SK-N-SH (cell line): ENCODE measurements around the gene IPCEF1. TPM values are rescaled to one million over a fixed set of nuclear protein-coding genes. Genes with fewer than 3 reads are reported as not detected.

Source experiments
- CTCF ChIA-PET: fragments of 300-600, 350-600 bp; formaldehyde crosslinking; extraction: SDS; loops from one replicate; lab custom pipeline; 2021; lab: Yijun Ruan, JAX
- POLR2A ChIA-PET: fragments of 350-600 bp; sonication (Branson Sonifier 250); formaldehyde crosslinking; extraction: SDS; loops from one replicate; lab custom pipeline; 2020; ENCODE audit warnings: antibody characterized with exemption, inconsistent platforms; lab: Yijun Ruan, JAX
- DNase-seq: peaks from one replicate; pipeline ENCODE4 v3.0.0; 2012
- H2AFZ ChIP-seq: fragments of 200-600 bp; sonication (generic); 2 replicates; pipeline ENCODE4 v1.8.1; 2016; ENCODE audit warnings: antibody characterized with exemption, mild to moderate bottlenecking, low read depth
- H3F3A ChIP-seq: fragments of 200-600 bp; sonication (generic); replicated peaks from 2 replicates; pipeline ENCODE3; 2016; ENCODE audit warnings: antibody characterized with exemption, mild to moderate bottlenecking; ENCODE audit not compliant: insufficient read depth
- H3K27ac ChIP-seq, 2 experiments: fragments of 200-500 bp in 1 of 2; fragments of 200-600 bp in 1 of 2; sonication (Bioruptor generic) in 1 of 2; sonication (generic), shearing (Covaris generic) in 1 of 2; 2 replicates each; pipeline versions ENCODE4 v1.5.1 to v1.6.1; 2014 to 2016; ENCODE audit warnings: low read depth in 2 of 2, inconsistent platforms in 1 of 2, low read length in 1 of 2, mild to moderate bottlenecking in 1 of 2, mixed read lengths in 1 of 2
- H3K27me3 ChIP-seq: fragments of 200-600 bp; sonication (generic), shearing (Covaris generic); 2 replicates; pipeline ENCODE4 v1.6.1; 2016; ENCODE audit warnings: mixed run types; ENCODE audit not compliant: insufficient read depth
- H3K36me3 ChIP-seq, 2 experiments: fragments of 200-500 bp in 1 of 2; fragments of 200-600 bp in 1 of 2; sonication (Bioruptor generic) in 1 of 2; sonication (generic) in 1 of 2; replicated peaks in 1 of 2; 2 replicates each; pipeline versions ENCODE3 to v1.5.1; 2014 to 2016; ENCODE audit warnings: low read length in 1 of 2, mild to moderate bottlenecking in 1 of 2; ENCODE audit not compliant: insufficient read depth in 2 of 2, control insufficient read depth in 1 of 2
- H3K4me1 ChIP-seq, 2 experiments: fragments of 200-500 bp in 1 of 2; fragments of 200-600 bp in 1 of 2; sonication (Bioruptor generic) in 1 of 2; sonication (generic), shearing (Covaris generic) in 1 of 2; 2 replicates each; pipeline versions ENCODE4 v1.5.1 to v1.6.1; 2014 to 2016; ENCODE audit warnings: low read depth in 1 of 2, low read length in 1 of 2, mixed run types in 1 of 2; ENCODE audit not compliant: insufficient read depth in 2 of 2, control insufficient read depth in 1 of 2
- H3K4me2 ChIP-seq: fragments of 200-600 bp; sonication (generic), shearing (Covaris generic); 2 replicates; pipeline ENCODE4 v1.6.1; 2017; ENCODE audit warnings: mixed run types
- H3K4me3 ChIP-seq, 2 experiments: fragments of 200-500 bp in 1 of 2; fragments of 200-600 bp in 1 of 2; sonication (Bioruptor generic) in 1 of 2; sonication (generic), shearing (Covaris generic) in 1 of 2; 2 replicates each; pipeline versions ENCODE4 v1.5.1 to v1.8.1; 2014 to 2016; ENCODE audit warnings: low read depth in 2 of 2, inconsistent platforms in 1 of 2, low read length in 1 of 2, mild to moderate bottlenecking in 1 of 2, mixed read lengths in 1 of 2, moderate library complexity in 1 of 2
- H3K79me2 ChIP-seq: fragments of 200-600 bp; sonication (generic); 2 replicates; pipeline ENCODE4 v1.8.1; 2017; ENCODE audit warnings: mild to moderate bottlenecking; ENCODE audit not compliant: insufficient read depth
- H3K9ac ChIP-seq: fragments of 200-600 bp; sonication (generic); 2 replicates; pipeline ENCODE4 v1.6.1; 2017; ENCODE audit warnings: mixed run types
- H3K9me2 ChIP-seq: fragments of 200-600 bp; sonication (generic); 2 replicates; pipeline ENCODE4 v1.6.1; 2017; ENCODE audit warnings: mixed run types
- H3K9me3 ChIP-seq: fragments of 200-600 bp; sonication (generic); 2 replicates; pipeline ENCODE4 v1.6.1; 2017; ENCODE audit warnings: mixed run types, mild to moderate bottlenecking, moderate library complexity
- H4K20me1 ChIP-seq: fragments of 200-600 bp; sonication (generic); 2 replicates; pipeline ENCODE4 v1.6.1; 2017; ENCODE audit warnings: mild to moderate bottlenecking, mixed run types; ENCODE audit not compliant: insufficient read depth
- EP300 ChIP-seq, 2 experiments: IDR thresholded peaks; 2 replicates each; pipeline versions ENCODE4 v1.4.0 to v1.6.1; 2012; ENCODE audit warnings: borderline replicate concordance in 1 of 2, low read depth in 1 of 2, low read length in 1 of 2
- EZH2phosphoT487 ChIP-seq: fragments of 200-600 bp; sonication (generic); IDR thresholded peaks from 2 replicates; pipeline ENCODE4 v1.6.1; 2017; ENCODE audit warnings: low read depth, mixed run types, mild to moderate bottlenecking, antibody characterized with exemption, moderate library complexity, borderline replicate concordance
- FOSL2 ChIP-seq: IDR thresholded peaks from 2 replicates; pipeline ENCODE4 v1.4.0; 2012; ENCODE audit warnings: low read depth, mild to moderate bottlenecking, moderate library complexity, borderline replicate concordance
- FOXJ3 ChIP-seq: sonication (generic); formaldehyde crosslinking; IDR thresholded peaks from 2 replicates; pipeline ENCODE4 v1.5.1; 2020; ENCODE audit warnings: mild to moderate bottlenecking, missing genetic modification reagents
- GABPA ChIP-seq: IDR thresholded peaks from 2 replicates; pipeline ENCODE4 v1.4.0; 2012; ENCODE audit warnings: low read depth, mild to moderate bottlenecking
- MEF2A ChIP-seq: IDR thresholded peaks from 2 replicates; pipeline ENCODE4 v1.4.0; 2012; ENCODE audit warnings: low read depth, borderline replicate concordance
- MXI1 ChIP-seq: IDR thresholded peaks from 2 replicates; pipeline ENCODE4 v1.6.1; 2012; ENCODE audit warnings: mild to moderate bottlenecking, low read depth, low read length, improper control_type of control experiment
- POLR2AphosphoS5 ChIP-seq: IDR thresholded peaks from 2 replicates; pipeline ENCODE4 v1.6.1; 2012; ENCODE audit warnings: low read depth, low read length
- RCOR1 ChIP-seq: fragments of 150-350 bp; IDR thresholded peaks from 2 replicates; pipeline ENCODE4 v1.6.1; 2017; ENCODE audit warnings: antibody characterized with exemption, low read length
- RFX5 ChIP-seq: IDR thresholded peaks from 2 replicates; pipeline ENCODE4 v1.6.1; 2012; ENCODE audit warnings: mild to moderate bottlenecking, improper control_type of control experiment, low read length
- SIN3A ChIP-seq: IDR thresholded peaks from 2 replicates; pipeline ENCODE4 v1.6.1; 2012; ENCODE audit warnings: low read depth, mild to moderate bottlenecking, low read length, moderate library complexity, borderline replicate concordance
- SMC3 ChIP-seq: IDR thresholded peaks from 2 replicates; pipeline ENCODE4 v1.6.1; 2012; ENCODE audit warnings: low read depth, low read length, improper control_type of control experiment
- TCF12 ChIP-seq: IDR thresholded peaks from 2 replicates; pipeline ENCODE4 v1.4.0; 2012
- WGBS: methylation state at CpG from one replicate; pipeline ENCODE4 v1.1.6; 2017; ENCODE audit warnings: low lambda C conversion rate; 5-methylcytosine and 5-hydroxymethylcytosine counted together
- polyA plus RNA-seq, 3 experiments: library from polyadenylated mRNA; depleted of rRNA; stranded (reverse); fragments of >200 nt; gene quantifications; 2 replicates each; pipeline ENCODE4 v1.2.3, GENCODE V29; 2012
- TF ChIP-seq, protein P1 (sequence below): IDR thresholded peaks from 2 replicates; pipeline ENCODE4 v1.4.0; 2012; ENCODE audit warnings: low read depth, borderline replicate concordance
- TF ChIP-seq, protein P2 (sequence below): IDR thresholded peaks from 2 replicates; pipeline ENCODE4 v1.4.0; 2012; ENCODE audit warnings: low read depth, borderline replicate concordance
- TF ChIP-seq, protein P3 (sequence below): IDR thresholded peaks from 2 replicates; pipeline ENCODE4 v1.6.1; 2012; ENCODE audit warnings: mild to moderate bottlenecking, low read depth, low read length, moderate library complexity
- TF ChIP-seq, protein P4 (sequence below): IDR thresholded peaks from 2 replicates; pipeline ENCODE4 v1.4.0; 2012; ENCODE audit warnings: low read depth
- TF ChIP-seq, protein P5 (sequence below): fragments of 150-350 bp; IDR thresholded peaks from 2 replicates; pipeline ENCODE4 v1.6.1; 2017; ENCODE audit warnings: antibody characterized with exemption, low read length, low read depth, borderline replicate concordance
- TF ChIP-seq, protein P6 (sequence below): fragments of 200-600 bp; sonication (generic); IDR thresholded peaks from 2 replicates; pipeline ENCODE4 v1.6.1; 2017; ENCODE audit warnings: antibody characterized with exemption, mild to moderate bottlenecking, moderate library complexity

IPCEF1 gene
- polyA plus RNA-seq, 1 of the 3 experiments (the other 2 are of a cell fraction) = not detected

DNA sequence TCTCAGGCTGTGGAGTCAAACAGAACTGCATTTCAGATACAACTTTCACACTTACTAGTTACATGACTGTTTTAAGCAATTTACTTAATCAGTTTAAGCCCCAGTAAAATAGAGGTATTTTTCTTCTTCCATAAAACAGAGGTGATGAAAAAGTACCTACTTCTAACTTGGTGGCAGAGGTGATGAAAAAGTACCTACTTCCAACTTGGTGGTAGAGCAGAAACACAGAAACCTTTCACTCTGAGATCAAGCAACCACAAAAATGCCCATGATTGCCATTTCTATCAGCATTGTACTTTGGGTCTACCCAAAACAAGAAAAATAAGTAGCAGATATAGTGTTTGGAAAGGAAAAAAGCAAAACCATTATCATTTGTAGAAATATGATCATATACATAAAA lies 168.9 kb downstream of the IPCEF1 start:
- TF ChIP-seq, protein P1, sequence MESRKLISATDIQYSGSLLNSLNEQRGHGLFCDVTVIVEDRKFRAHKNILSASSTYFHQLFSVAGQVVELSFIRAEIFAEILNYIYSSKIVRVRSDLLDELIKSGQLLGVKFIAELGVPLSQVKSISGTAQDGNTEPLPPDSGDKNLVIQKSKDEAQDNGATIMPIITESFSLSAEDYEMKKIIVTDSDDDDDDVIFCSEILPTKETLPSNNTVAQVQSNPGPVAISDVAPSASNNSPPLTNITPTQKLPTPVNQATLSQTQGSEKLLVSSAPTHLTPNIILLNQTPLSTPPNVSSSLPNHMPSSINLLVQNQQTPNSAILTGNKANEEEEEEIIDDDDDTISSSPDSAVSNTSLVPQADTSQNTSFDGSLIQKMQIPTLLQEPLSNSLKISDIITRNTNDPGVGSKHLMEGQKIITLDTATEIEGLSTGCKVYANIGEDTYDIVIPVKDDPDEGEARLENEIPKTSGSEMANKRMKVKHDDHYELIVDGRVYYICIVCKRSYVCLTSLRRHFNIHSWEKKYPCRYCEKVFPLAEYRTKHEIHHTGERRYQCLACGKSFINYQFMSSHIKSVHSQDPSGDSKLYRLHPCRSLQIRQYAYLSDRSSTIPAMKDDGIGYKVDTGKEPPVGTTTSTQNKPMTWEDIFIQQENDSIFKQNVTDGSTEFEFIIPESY = no peak
- no peak for TF ChIP-seq EP300 (IDR thresholded peaks at IDR 0.05; ENCODE audit: borderline replicate concordance in 1 of 2, low read depth in 1 of 2, low read length in 1 of 2)
- Histone ChIP-seq H3K27me3 (no peaks in the 10 kb centered on the region), H3K4me2 (no peak overlapping the region), H3F3A (no peaks in the 10 kb centered on the region), H3K4me1 (no peaks in the 10 kb centered on the region), H2AFZ (no peak overlapping the region), H3K27ac (no peak overlapping the region), H3K9ac (no peak overlapping the region), H3K79me2 (no peaks in the 10 kb centered on the region), H3K9me2 (no peaks in the 10 kb centered on the region), H4K20me1 (no peaks in the 10 kb centered on the region), H3K36me3 (no peaks in the 10 kb centered on the region), H3K4me3 (no peak overlapping the region), H3K9me3 (no peaks in the 10 kb centered on the region)
- ChIA-PET POLR2A (no interaction called here), CTCF (no interaction called here)
- no peak for DNase-seq

DNA sequence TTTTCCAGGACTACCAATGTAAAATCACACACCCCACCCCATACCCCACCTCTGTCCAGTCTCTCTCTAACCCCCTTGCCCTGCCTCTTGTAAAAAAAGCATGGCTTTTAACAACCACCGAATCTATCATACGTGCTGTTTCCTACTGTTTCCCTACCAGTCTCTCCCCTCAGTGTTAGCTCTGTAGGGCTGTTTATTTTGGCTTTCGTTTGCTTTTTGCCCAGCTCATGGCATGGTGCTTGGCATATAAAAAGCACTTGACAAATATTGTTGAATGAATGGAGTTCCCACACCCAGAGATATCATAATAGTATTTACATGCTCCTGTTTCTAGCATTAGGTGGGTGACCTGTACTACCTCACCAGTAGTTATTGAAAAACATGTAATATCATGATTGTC lies 169.4 kb downstream of the IPCEF1 start:
- 70% methylated on average over 3 of the region's 3 CpGs for WGBS

More for the DNA sequence above, 169.4 kb downstream of the IPCEF1 start:
- POLR2A ChIA-PET = no interaction called here
- no peak overlapping the region for H3K4me2 ChIP-seq
- CTCF ChIA-PET = no interaction called here
- H3K9me2 ChIP-seq = no peaks in the 10 kb centered on the region
- no peak overlapping the region for H2AFZ ChIP-seq
- no peaks in the 10 kb centered on the region for H4K20me1 ChIP-seq
- H3K4me1 ChIP-seq = no peaks in the 10 kb centered on the region
- H3K27me3 ChIP-seq = no peaks in the 10 kb centered on the region
- no peak for DNase-seq
- H3K9ac ChIP-seq = no peak overlapping the region
- H3K36me3 ChIP-seq = no peaks in the 10 kb centered on the region
- H3F3A ChIP-seq = no peaks in the 10 kb centered on the region
- H3K27ac ChIP-seq = no peak overlapping the region
- H3K9me3 ChIP-seq = no peaks in the 10 kb centered on the region
- H3K79me2 ChIP-seq = no peaks in the 10 kb centered on the region
- TF ChIP-seq SIN3A (no peak), FOXJ3 (CRISPR knock-in tag) (no peak), GABPA (no peak), EZH2phosphoT487 (no peak), SMC3 (no peak), TCF12 (no peak), MXI1 (no peak), FOSL2 (no peak), MEF2A (no peak), POLR2AphosphoS5 (no peak), RCOR1 (no peak), RFX5 (no peak)
- TF ChIP-seq, protein P2, sequence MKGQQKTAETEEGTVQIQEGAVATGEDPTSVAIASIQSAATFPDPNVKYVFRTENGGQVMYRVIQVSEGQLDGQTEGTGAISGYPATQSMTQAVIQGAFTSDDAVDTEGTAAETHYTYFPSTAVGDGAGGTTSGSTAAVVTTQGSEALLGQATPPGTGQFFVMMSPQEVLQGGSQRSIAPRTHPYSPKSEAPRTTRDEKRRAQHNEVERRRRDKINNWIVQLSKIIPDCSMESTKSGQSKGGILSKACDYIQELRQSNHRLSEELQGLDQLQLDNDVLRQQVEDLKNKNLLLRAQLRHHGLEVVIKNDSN = no peak
- TF ChIP-seq, protein P3, sequence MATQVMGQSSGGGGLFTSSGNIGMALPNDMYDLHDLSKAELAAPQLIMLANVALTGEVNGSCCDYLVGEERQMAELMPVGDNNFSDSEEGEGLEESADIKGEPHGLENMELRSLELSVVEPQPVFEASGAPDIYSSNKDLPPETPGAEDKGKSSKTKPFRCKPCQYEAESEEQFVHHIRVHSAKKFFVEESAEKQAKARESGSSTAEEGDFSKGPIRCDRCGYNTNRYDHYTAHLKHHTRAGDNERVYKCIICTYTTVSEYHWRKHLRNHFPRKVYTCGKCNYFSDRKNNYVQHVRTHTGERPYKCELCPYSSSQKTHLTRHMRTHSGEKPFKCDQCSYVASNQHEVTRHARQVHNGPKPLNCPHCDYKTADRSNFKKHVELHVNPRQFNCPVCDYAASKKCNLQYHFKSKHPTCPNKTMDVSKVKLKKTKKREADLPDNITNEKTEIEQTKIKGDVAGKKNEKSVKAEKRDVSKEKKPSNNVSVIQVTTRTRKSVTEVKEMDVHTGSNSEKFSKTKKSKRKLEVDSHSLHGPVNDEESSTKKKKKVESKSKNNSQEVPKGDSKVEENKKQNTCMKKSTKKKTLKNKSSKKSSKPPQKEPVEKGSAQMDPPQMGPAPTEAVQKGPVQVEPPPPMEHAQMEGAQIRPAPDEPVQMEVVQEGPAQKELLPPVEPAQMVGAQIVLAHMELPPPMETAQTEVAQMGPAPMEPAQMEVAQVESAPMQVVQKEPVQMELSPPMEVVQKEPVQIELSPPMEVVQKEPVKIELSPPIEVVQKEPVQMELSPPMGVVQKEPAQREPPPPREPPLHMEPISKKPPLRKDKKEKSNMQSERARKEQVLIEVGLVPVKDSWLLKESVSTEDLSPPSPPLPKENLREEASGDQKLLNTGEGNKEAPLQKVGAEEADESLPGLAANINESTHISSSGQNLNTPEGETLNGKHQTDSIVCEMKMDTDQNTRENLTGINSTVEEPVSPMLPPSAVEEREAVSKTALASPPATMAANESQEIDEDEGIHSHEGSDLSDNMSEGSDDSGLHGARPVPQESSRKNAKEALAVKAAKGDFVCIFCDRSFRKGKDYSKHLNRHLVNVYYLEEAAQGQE = no peak
- TF ChIP-seq, protein P4, sequence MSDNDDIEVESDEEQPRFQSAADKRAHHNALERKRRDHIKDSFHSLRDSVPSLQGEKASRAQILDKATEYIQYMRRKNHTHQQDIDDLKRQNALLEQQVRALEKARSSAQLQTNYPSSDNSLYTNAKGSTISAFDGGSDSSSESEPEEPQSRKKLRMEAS = no peak
- TF ChIP-seq, protein P5, sequence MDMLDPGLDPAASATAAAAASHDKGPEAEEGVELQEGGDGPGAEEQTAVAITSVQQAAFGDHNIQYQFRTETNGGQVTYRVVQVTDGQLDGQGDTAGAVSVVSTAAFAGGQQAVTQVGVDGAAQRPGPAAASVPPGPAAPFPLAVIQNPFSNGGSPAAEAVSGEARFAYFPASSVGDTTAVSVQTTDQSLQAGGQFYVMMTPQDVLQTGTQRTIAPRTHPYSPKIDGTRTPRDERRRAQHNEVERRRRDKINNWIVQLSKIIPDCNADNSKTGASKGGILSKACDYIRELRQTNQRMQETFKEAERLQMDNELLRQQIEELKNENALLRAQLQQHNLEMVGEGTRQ = no peak
- TF ChIP-seq, protein P6, sequence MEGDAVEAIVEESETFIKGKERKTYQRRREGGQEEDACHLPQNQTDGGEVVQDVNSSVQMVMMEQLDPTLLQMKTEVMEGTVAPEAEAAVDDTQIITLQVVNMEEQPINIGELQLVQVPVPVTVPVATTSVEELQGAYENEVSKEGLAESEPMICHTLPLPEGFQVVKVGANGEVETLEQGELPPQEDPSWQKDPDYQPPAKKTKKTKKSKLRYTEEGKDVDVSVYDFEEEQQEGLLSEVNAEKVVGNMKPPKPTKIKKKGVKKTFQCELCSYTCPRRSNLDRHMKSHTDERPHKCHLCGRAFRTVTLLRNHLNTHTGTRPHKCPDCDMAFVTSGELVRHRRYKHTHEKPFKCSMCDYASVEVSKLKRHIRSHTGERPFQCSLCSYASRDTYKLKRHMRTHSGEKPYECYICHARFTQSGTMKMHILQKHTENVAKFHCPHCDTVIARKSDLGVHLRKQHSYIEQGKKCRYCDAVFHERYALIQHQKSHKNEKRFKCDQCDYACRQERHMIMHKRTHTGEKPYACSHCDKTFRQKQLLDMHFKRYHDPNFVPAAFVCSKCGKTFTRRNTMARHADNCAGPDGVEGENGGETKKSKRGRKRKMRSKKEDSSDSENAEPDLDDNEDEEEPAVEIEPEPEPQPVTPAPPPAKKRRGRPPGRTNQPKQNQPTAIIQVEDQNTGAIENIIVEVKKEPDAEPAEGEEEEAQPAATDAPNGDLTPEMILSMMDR = no peak
- no peak overlapping the region for H3K4me3 ChIP-seq
